DND-41 (cell line): ENCODE results near the gene TRIM44.

Experiments
- EZH2 ChIP-seq: IDR thresholded peaks from 3 replicates; pipeline ENCODE4 v1.6.1; 2012; ENCODE audit warnings: borderline replicate concordance, low read depth, mild to moderate bottlenecking, moderate library complexity, low read length, inconsistent platforms; ENCODE audit not compliant: severe bottlenecking
- TF ChIP-seq, protein P1 (sequence below): IDR thresholded peaks from 2 replicates; pipeline ENCODE4 v1.5.1; 2012; ENCODE audit warnings: borderline replicate concordance, low read length, moderate library complexity, mild to moderate bottlenecking; ENCODE audit not compliant: poor library complexity, severe bottlenecking; ENCODE audit errors: extremely low read depth

DNA sequence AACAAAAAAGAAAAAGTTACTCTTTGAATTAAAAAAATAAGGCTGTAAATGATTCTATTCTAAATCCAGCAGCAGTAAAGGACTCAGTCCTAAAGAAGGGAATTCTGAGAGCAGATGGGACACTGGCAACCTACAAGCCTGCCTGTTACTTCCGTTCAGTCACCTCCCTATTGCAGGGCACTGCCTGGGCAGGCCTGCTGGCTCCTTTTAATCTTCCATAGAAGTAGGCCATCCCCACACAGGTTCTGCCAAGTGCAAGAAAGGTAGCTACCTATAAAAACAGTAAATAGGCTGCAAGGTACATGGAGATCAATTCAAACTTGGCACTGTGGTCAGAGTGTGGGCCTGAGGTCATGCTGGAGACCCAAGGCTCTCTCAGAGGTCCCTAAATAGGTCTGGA, 136.4 kb downstream of the TRIM44 start:
- TF ChIP-seq, protein P1, sequence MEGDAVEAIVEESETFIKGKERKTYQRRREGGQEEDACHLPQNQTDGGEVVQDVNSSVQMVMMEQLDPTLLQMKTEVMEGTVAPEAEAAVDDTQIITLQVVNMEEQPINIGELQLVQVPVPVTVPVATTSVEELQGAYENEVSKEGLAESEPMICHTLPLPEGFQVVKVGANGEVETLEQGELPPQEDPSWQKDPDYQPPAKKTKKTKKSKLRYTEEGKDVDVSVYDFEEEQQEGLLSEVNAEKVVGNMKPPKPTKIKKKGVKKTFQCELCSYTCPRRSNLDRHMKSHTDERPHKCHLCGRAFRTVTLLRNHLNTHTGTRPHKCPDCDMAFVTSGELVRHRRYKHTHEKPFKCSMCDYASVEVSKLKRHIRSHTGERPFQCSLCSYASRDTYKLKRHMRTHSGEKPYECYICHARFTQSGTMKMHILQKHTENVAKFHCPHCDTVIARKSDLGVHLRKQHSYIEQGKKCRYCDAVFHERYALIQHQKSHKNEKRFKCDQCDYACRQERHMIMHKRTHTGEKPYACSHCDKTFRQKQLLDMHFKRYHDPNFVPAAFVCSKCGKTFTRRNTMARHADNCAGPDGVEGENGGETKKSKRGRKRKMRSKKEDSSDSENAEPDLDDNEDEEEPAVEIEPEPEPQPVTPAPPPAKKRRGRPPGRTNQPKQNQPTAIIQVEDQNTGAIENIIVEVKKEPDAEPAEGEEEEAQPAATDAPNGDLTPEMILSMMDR: no peak
- no peak for TF ChIP-seq EZH2
